ENCODE results near the gene TMEM132C. TPM values are rescaled to one million over a fixed set of nuclear protein-coding genes. Genes with fewer than 3 reads are reported as not detected.
A peak's percentile ranks its signal among the peaks of the same experiment; 100 is the strongest.

The TMEM132C gene
- total RNA-seq, 2 donors from 2014 or later = 0.46 to 5.3 TPM

DNA sequence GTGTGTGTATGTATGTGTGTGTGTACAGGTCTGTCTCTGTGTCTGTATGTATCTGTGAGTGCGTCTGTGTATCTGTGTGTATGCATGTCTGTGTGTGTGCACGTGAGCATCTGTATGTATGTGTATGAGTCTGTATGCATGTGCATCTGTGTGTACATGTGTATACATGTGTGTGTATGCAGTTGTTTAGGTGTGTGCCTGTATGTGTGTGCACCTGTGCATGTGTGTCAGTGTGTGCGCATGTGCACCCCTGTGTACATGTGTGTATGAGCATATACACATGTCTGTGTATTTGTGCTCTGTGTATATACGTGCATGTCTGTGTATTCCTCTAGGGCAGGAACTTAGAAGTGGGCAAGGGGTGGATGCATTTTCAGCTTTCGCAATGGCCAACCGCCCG lies 116.0 kb downstream of the TMEM132C start:
- intact Hi-C loops (cut with DNase I) = loop anchor here (10.0 kb wide), 1 partner anchor 118 kb away; the partner anchor contains the start of gene TMEM132C
- no peak overlapping the region for H3K27ac ChIP-seq
- H3K4me3 ChIP-seq = no peak overlapping the region
- no peaks in the 10 kb centered on the region for H3K4me1 ChIP-seq (replicated peaks)
- H3K36me3 ChIP-seq = no peaks in the 10 kb centered on the region
- WGBS = 91% methylated on average over 7 of the region's 7 CpGs
- no peaks in the 10 kb centered on the region for H3K9me3 ChIP-seq
- TF ChIP-seq POLR2AphosphoS5 (IDR thresholded peaks at IDR 0.05) (no peak), POLR2A (IDR thresholded peaks at IDR 0.05) (no peak)
- TF ChIP-seq, protein P1, sequence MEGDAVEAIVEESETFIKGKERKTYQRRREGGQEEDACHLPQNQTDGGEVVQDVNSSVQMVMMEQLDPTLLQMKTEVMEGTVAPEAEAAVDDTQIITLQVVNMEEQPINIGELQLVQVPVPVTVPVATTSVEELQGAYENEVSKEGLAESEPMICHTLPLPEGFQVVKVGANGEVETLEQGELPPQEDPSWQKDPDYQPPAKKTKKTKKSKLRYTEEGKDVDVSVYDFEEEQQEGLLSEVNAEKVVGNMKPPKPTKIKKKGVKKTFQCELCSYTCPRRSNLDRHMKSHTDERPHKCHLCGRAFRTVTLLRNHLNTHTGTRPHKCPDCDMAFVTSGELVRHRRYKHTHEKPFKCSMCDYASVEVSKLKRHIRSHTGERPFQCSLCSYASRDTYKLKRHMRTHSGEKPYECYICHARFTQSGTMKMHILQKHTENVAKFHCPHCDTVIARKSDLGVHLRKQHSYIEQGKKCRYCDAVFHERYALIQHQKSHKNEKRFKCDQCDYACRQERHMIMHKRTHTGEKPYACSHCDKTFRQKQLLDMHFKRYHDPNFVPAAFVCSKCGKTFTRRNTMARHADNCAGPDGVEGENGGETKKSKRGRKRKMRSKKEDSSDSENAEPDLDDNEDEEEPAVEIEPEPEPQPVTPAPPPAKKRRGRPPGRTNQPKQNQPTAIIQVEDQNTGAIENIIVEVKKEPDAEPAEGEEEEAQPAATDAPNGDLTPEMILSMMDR (IDR thresholded peaks at IDR 0.05) = no peak
- H3K27me3 ChIP-seq (replicated peaks; ENCODE audit: insufficient read depth) = no peaks in the 10 kb centered on the region
- DNase-seq (ENCODE audit: low spot score) = no peak

DNA sequence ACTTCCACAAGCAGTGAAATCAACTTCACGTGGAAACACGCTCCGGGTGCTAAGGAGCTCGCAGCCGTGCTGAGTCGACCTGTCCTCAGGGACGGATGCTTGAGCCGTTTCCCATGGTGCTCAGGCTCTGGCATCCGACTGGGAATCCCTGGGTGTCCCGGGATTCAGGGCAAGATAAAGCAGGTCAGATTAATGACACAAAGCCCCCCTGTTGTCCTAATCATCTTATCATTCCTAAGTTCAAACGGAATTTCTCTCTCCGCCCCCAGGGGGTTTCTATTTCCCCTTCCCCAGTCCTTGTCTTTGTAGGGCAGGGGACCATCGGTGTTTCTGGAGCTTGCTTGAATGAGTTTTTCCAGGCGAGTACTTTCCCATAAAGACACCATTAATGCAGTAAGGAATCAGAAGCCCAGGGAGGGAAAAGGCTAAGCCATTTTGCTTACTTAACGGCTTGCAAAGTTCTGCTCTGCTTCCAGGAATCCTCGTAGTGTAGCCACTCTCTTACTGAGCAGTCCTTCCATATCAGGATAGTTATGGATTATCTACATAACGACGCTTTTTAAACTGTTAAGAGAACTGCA lies 116.5 kb downstream of the TMEM132C start:
- 67% methylated on average over 18 of the region's 18 CpGs for WGBS
- no peak for DNase-seq (ENCODE audit: low spot score)
- TF ChIP-seq POLR2A (IDR thresholded peaks at IDR 0.05) = no peak
- no peak for TF ChIP-seq POLR2AphosphoS5 (IDR thresholded peaks at IDR 0.05)
- TF ChIP-seq, protein P1 (IDR thresholded peaks at IDR 0.05) = no peak
- Histone ChIP-seq H3K36me3 (no peaks in the 10 kb centered on the region), H3K4me1 (replicated peaks) (no peaks in the 10 kb centered on the region), H3K27ac (no peak overlapping the region), H3K4me3 (no peak overlapping the region), H3K27me3 (replicated peaks; ENCODE audit: insufficient read depth) (no peaks in the 10 kb centered on the region), H3K9me3 (no peaks in the 10 kb centered on the region)
- intact Hi-C loops (cut with DNase I) = loop anchor here (10.0 kb wide), 1 partner anchor 119 kb away; the partner anchor contains the start of gene TMEM132C

DNA sequence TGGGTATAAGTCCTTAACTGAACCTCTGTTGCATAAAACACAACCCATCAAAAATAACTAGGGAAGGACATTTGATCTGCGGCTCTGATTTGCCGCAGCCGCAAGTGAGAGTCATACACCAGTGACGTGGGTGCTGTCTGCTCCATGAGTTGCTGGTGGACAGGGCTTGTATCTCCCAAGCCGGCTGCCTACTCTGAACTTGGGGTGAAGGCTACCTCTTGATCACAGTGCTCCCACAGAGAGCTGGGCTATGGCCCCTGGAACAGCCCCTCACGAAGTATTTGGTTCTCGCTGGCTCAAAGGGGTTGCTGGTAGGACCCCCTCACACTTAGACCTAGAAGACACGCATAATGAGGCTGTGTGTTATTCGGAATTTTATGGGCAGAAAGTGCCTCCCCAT lies 118.8 kb downstream of the TMEM132C start:
- Histone ChIP-seq H3K4me1 (replicated peaks) (no peaks in the 10 kb centered on the region), H3K27me3 (replicated peaks; ENCODE audit: insufficient read depth) (no peaks in the 10 kb centered on the region), H3K9me3 (no peaks in the 10 kb centered on the region), H3K4me3 (no peak overlapping the region), H3K36me3 (no peaks in the 10 kb centered on the region), H3K27ac (no peak overlapping the region)
- TF ChIP-seq POLR2AphosphoS5 (IDR thresholded peaks at IDR 0.05) = no peak
- TF ChIP-seq, protein P1 (IDR thresholded peaks at IDR 0.05) = no peak
- TF ChIP-seq POLR2A (IDR thresholded peaks at IDR 0.05) = no peak
- 97% methylated on average over 9 of the region's 9 CpGs for WGBS
- DNase-seq (ENCODE audit: low spot score) = no peak
- intact Hi-C loops (cut with DNase I) = loop anchor here (10.0 kb wide), 1 partner anchor 121 kb away; the partner anchor contains the start of gene TMEM132C

DNA sequence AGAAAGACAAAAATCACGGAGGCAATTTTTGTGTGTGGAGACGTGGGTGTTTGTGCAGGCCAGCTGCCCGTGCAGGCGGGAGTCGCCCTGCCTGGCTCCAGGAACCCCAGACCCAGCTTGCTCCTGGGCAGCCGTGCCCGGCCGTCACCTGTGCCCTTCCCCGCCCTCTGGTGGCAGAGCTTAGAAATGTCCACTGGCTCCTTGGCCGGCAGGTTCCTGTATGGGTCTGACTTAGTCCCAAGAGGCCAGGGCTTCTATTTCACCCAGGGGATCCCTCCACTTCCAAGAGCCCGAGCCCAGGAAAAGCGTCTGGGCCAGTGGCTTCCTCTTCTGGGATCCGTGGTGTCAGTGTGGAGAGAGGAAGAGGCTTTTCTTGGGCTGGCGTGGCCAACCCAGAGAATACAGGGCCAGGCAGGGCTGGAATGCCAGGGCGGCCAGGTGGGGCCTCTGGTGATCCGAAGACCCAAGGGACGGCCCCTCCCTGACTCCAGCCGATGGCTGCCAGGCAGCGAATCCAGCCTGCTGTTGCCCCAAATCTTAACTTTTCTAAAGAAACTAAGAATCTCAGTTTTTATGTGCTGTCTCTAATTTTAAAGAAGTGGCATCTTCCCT lies 120.9 kb downstream of the TMEM132C start:
- no peak for DNase-seq (ENCODE audit: low spot score)
- intact Hi-C loops (cut with DNase I) = loop anchor here (10.0 kb wide), 1 partner anchor 123 kb away; the partner anchor contains the start of gene TMEM132C
- WGBS = 38% methylated on average over 14 of the region's 19 CpGs
- Histone ChIP-seq H3K27me3 (replicated peaks; ENCODE audit: insufficient read depth) (no peaks in the 10 kb centered on the region), H3K4me3 (no peak overlapping the region), H3K9me3 (no peaks in the 10 kb centered on the region), H3K36me3 (no peaks in the 10 kb centered on the region), H3K4me1 (replicated peaks) (no peaks in the 10 kb centered on the region), H3K27ac (no peak overlapping the region)
- no peak for TF ChIP-seq POLR2AphosphoS5 (IDR thresholded peaks at IDR 0.05)
- TF ChIP-seq, protein P1 (IDR thresholded peaks at IDR 0.05) = peak in 3 of 4 experiments; percentile 24 to 38 (median 37)
